HG03575 (cell line): Measurements from ENCODE around the gene MYO3B.

Experiments
- ATAC-seq: cut with Tn5 transposase; IDR thresholded peaks from one replicate; pipeline ENCODE4 v1.9.1; 2021; ENCODE audit not compliant: unreplicated experiment, insufficient number of reproducible peaks, low FRiP score; ENCODE audit errors: extremely low read depth

MYO3B gene

GRCh38 chr2:170504810-170505145 is 326.8 kb downstream of the MYO3B start:
- no peak for ATAC-seq

- ATAC-seq = no peak
Observed at GRCh38 chr2:170505631-170506275, 327.8 kb downstream of the MYO3B start.

GRCh38 chr2:170509452-170510193 is 331.7 kb downstream of the MYO3B start:
- ATAC-seq = no peak

- no peak for ATAC-seq
Observed at GRCh38 chr2:170512266-170512665, 334.3 kb downstream of the MYO3B start.

- no peak for ATAC-seq
Observed at GRCh38 chr2:170514140-170514539, 336.2 kb downstream of the MYO3B start.

GRCh38 chr2:170517538-170517937 is 339.6 kb downstream of the MYO3B start:
- no peak for ATAC-seq

- no peak for ATAC-seq
Observed at GRCh38 chr2:170518911-170519310, 341.0 kb downstream of the MYO3B start.

- ATAC-seq = no peak
Observed at GRCh38 chr2:170521299-170521698, 343.4 kb downstream of the MYO3B start.

- ATAC-seq = no peak
Observed at GRCh38 chr2:170523506-170523905, 345.6 kb downstream of the MYO3B start.

GRCh38 chr2:170524828-170525565 is 347.1 kb downstream of the MYO3B start:
- ATAC-seq = no peak

GRCh38 chr2:170525566-170525900 is 347.6 kb downstream of the MYO3B start:
- no peak for ATAC-seq

- no peak for ATAC-seq
Observed at GRCh38 chr2:170530284-170530745, 352.4 kb downstream of the MYO3B start.

- ATAC-seq = no peak
Observed at GRCh38 chr2:170530803-170531564, 353.0 kb downstream of the MYO3B start.

- no peak for ATAC-seq
Observed at GRCh38 chr2:170531876-170532275, 353.9 kb downstream of the MYO3B start.

- no peak for ATAC-seq
Observed at GRCh38 chr2:170533156-170533555, 355.2 kb downstream of the MYO3B start.

- no peak for ATAC-seq
Observed at GRCh38 chr2:170535552-170535951, 357.6 kb downstream of the MYO3B start.

GRCh38 chr2:170544817-170545216 is 366.9 kb downstream of the MYO3B start:
- ATAC-seq = no peak

GRCh38 chr2:170548304-170548703 is 370.4 kb downstream of the MYO3B start:
- no peak for ATAC-seq

- no peak for ATAC-seq
Observed at GRCh38 chr2:170550501-170550900, 372.6 kb downstream of the MYO3B start.
